Gastroesophageal sphincter (tissue), 3 donors: ENCODE data around the gene GLB1L3.

Source experiments
- POLR2A ChIP-seq, 2 donors: fragments of 450-650 bp; IDR thresholded peaks; one replicate each; pipeline ENCODE4 v1.6.1; 2017; ENCODE audit warnings: antibody characterized with exemption in 2 of 2, mild to moderate bottlenecking in 2 of 2, moderate library complexity in 1 of 2
- TF ChIP-seq, protein P1 (sequence below), 4 experiments: fragments of 200-600 bp in 2 of 4; fragments of 450-650 bp in 2 of 4; sonication (generic) in 1 of 4; IDR thresholded peaks; one replicate each; pipeline ENCODE4 v1.5.1; 2017 to 2019; ENCODE audit warnings: antibody characterized with exemption in 4 of 4, mild to moderate bottlenecking in 2 of 4, moderate library complexity in 2 of 4

DNA sequence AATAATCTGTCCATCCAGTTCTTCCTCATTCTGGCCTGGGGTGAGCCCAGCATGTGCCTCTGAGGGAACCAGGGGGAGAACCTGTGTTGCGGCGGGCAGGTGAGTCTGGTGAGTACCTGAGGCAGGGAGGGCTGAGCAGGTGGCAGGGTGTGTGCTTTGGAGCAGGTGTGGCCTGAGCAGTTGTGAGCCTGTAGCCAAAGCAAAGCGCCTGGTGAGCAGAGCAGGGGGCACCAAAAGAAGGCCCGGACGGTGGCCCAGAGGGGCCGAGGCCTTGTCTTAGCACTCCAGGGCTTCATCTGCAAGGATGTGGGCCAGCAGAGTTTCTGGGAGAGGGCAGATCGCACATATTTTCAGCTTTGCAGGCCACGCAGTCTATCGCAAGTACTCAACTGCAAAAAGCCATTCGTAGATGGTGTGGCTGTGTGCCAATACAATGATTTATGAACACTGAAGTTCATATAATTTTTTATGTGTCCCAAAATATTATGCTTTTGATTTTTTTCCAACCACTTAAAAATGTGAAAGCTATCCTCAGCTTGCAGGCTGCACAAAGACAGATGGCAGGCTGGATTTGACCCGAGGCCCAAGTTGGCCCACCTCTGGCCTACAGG, 64.3 kb downstream of the GLB1L3 start:
- TF ChIP-seq POLR2A (IDR thresholded peaks at IDR 0.05), result no peak
- TF ChIP-seq, protein P1, sequence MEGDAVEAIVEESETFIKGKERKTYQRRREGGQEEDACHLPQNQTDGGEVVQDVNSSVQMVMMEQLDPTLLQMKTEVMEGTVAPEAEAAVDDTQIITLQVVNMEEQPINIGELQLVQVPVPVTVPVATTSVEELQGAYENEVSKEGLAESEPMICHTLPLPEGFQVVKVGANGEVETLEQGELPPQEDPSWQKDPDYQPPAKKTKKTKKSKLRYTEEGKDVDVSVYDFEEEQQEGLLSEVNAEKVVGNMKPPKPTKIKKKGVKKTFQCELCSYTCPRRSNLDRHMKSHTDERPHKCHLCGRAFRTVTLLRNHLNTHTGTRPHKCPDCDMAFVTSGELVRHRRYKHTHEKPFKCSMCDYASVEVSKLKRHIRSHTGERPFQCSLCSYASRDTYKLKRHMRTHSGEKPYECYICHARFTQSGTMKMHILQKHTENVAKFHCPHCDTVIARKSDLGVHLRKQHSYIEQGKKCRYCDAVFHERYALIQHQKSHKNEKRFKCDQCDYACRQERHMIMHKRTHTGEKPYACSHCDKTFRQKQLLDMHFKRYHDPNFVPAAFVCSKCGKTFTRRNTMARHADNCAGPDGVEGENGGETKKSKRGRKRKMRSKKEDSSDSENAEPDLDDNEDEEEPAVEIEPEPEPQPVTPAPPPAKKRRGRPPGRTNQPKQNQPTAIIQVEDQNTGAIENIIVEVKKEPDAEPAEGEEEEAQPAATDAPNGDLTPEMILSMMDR (IDR thresholded peaks at IDR 0.05), result no peak
